ENCODE results near the gene EHMT2. TPM values are rescaled to one million over a fixed set of nuclear protein-coding genes. Genes with fewer than 3 reads are reported as not detected.
A peak's percentile ranks its signal among the peaks of the same experiment; 100 is the strongest.

EHMT2 gene
- total and polyA plus RNA-seq, 2 of the 13 experiments (the other 11 are each of a cell fraction or from before 2014, with no cell fraction given) = 55.2 to 69.2 TPM

- TF ChIP-seq SP1 (IDR thresholded peaks at IDR 0.05) (no peak), SP1 (CRISPR knock-in tag; IDR thresholded peaks at IDR 0.05) (peak; percentile 54), LRRFIP1 (CRISPR knock-in tag; conservative IDR thresholded peaks at IDR 0.05) (0 out of 2 replicates have a peak, but pooled peaks have one; percentile 39), ZBTB43 (CRISPR knock-in tag; conservative IDR thresholded peaks at IDR 0.05) (peak; percentile 78), GATA4 (IDR thresholded peaks at IDR 0.05; ENCODE audit: borderline replicate concordance, low read depth) (peak; percentile 84), ZNF644 (CRISPR knock-in tag; IDR thresholded peaks at IDR 0.05; ENCODE audit: low read depth) (no peak), HNRNPH1 (optimal IDR thresholded peaks at IDR 0.05; ENCODE audit: low read depth, low read length) (peak; percentile 97), ZNF543 (CRISPR knock-in tag; IDR thresholded peaks at IDR 0.05) (peak; percentile 41; the same call in 1 of the 2 replicates), HOXA5 (CRISPR knock-in tag; IDR thresholded peaks at IDR 0.05) (peak; percentile 97), YEATS2 (CRISPR knock-in tag; IDR thresholded peaks at IDR 0.05; ENCODE audit: borderline replicate concordance) (peak; percentile 98; the same call in 1 of the 2 replicates), ZBTB4 (CRISPR knock-in tag; IDR thresholded peaks at IDR 0.05; ENCODE audit: borderline replicate concordance) (no peak; the same call in 1 of the 2 replicates), GMEB1 (CRISPR knock-in tag; IDR thresholded peaks at IDR 0.05; ENCODE audit: borderline replicate concordance) (peak; percentile 70), ZNF746 (CRISPR knock-in tag; IDR thresholded peaks at IDR 0.05) (no peak), ZNF569 (CRISPR knock-in tag; IDR thresholded peaks at IDR 0.05; ENCODE audit: borderline replicate concordance) (no peak), TBX2 (CRISPR knock-in tag; IDR thresholded peaks at IDR 0.05; ENCODE audit: borderline replicate concordance) (peak; percentile 38; the same call in 1 of the 2 replicates), NFIC (IDR thresholded peaks at IDR 0.05; ENCODE audit: low read length) (peak; percentile 53; the same call in 1 of the 2 replicates), ZNF335 (CRISPR knock-in tag; IDR thresholded peaks at IDR 0.05) (peak; percentile 100), MAF1 (CRISPR knock-in tag; IDR thresholded peaks at IDR 0.05; ENCODE audit: borderline replicate concordance) (peak; percentile 97), HDAC6 (IDR thresholded peaks at IDR 0.05; ENCODE audit: low read depth, low read length) (peak; percentile 89; the same call in 1 of the 2 replicates), ARNT2 (CRISPR knock-in tag; IDR thresholded peaks at IDR 0.05; ENCODE audit: low read depth) (peak; percentile 63; the same call in 1 of the 2 replicates)
These were observed 62.9 kb downstream of the EHMT2 start (continued) for GRCh38 chr6:31834367-31835250.

Data from HepG2 (cell line).